GM19238 (cell line): ENCODE results near the gene ARL9.
"Not testable (repeated sequence)": the region's sequence is repeated elsewhere in the genome, so short reads cannot be mapped to it uniquely, and the experiment has no call there.

ENCODE experiments used
- DNase-seq: peaks from one replicate; pipeline ENCODE4 v3.0.0; 2011; ENCODE audit warnings: low spot score; ENCODE audit not compliant: insufficient read length

The ARL9 gene

DNA sequence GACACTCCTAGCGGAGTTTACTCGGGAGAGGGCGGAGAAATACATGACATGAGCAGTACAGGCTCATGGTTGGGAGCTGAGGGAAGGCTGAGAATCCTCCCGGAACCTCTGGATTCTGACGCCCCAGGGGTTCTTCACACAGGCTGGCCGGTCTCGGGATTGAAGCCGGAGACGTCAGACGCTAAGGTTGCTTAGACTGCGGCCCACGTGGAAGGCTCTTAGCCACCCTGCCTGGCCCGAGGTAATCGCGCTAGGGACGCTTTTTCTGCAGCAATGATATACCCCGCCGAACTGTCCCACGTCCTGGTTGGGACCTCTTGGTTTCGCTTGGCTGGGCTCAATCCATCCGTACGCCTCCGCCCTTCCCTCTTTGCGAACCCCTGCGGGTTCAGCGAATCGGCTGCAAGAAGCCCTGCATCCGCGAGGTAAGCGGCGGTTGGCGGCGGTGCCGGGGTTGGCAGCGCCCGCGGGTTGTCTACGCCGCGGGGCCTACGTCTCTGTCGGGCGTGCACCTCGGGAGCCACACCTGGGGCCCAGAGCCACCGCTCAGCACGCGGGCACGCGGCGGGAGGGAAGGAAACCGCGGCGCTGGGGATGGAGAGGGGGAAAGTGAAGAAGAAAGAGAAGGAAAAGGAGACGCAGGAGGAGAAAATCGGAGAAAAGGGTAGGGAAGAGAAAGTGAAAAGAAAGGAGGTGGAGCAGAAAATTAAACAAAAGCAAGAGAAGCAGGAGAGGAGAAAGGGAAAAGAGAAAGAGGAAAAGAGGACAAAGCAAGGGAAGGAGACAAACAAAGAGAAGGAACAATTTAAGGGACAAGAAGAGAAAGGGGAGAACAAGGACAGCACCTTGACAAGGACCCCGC lies at the start of gene ARL9:
ARL9 (plus strand) TSS at position 523 of the 862 bp plus-strand sequence; CDS start at position 595, 72 bp downstream.
- peak; percentile 11 for DNase-seq

GRCh38 chr4:56460085-56460484 lies 45.5 kb upstream of the ARL9 start:
- no peak for DNase-seq

- DNase-seq = no peak
These were observed 43.4 kb upstream of the ARL9 start for GRCh38 chr4:56462157-56462556.

DNA sequence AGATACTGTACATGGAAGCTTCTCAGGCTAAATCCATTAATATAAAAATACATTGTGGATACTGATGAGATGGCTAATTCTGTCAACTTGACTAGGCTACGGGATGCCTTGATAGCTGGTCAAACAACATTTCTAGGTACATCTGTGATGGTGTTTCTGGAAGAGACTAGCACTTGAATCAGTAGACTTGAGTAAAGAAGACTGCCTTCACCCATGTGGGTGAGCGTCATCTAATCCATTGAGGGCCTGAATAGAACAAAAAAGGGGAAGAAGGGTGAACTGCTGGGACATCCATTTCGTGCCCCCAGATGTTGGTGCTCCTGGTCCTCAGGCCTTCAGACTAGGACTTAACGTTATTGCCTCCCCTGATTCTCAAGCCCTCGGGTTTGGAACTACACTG lies 41.9 kb upstream of the ARL9 start:
- no peak for DNase-seq

DNA sequence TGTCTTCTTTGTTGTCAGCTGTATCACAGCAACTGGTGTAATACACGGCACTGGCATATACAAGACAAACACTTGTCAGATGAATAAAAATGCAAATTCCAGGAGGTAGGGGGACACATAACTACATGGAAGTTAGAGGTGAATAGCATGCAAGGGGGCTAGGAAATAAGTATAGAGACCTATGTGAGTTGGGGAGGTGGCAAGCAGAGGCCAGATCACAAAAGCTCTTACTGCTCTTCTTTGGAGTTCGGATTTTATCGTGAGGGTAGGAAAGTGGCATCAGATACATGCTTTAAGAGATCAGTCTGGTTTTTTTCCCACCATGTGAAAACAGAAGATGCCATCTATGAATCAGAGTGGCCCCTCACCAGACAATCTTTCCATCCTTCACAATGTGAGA lies 41.0 kb upstream of the ARL9 start:
- no peak for DNase-seq

- no peak for DNase-seq
These were observed 39.8 kb upstream of the ARL9 start for GRCh38 chr4:56465599-56466295.

GRCh38 chr4:56466296-56466761 lies 39.3 kb upstream of the ARL9 start:
- not testable (repeated sequence) for DNase-seq

- DNase-seq = no peak
These were observed 38.7 kb upstream of the ARL9 start for GRCh38 chr4:56466910-56467283.

DNA sequence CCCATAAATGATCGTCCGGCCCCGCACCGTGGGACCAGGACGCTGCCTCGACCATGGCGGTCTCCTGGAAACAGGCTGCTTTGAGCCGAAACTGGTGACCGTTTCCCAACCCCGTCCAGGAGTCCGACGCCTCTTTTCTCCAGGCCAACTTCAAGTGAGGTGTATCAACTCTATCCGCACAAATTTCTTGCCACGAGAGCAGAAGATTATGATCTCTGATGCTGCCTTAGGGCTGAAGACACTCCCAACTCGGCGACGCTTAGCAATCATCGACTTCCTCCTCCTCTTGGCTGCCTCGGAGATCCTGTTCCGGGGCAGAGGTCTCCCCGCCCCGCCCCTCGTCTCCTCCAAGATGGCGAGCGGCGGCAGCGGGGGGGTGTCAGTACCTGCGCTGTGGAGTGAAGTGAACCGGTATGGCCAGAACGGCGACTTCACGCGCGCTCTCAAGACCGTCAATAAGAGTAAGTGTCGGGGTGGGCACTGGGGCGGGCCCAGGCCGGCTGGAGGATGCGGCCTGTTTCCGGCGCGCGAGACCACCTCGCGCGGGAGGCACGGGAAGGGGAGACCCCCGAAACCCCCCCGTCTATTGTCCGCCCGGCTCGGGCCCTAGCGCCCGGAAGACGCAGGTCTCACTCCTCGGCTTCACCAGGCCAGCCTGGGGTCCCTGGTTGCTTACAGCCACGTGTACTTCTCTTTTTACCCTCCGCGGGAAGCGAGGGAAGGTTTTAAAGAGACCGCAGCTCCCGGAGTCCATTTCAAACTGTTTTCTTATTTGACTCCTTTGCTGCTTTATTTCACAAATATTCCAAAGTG lies 38.1 kb upstream of the ARL9 start, which contains the start of gene SRP72:
SRP72 (plus strand) TSS at position 334 of the 813 bp plus-strand sequence; CDS start at position 353, 19 bp downstream.
- DNase-seq = peak; percentile 75

- DNase-seq = peak; percentile 15
These were observed 37.5 kb upstream of the ARL9 start for GRCh38 chr4:56468097-56468422.

GRCh38 chr4:56469489-56470210 lies 35.9 kb upstream of the ARL9 start:
- DNase-seq = no peak

GRCh38 chr4:56475917-56476316 lies 29.7 kb upstream of the ARL9 start:
- DNase-seq = no peak

GRCh38 chr4:56477192-56477702 lies 28.3 kb upstream of the ARL9 start:
- no peak for DNase-seq

GRCh38 chr4:56480691-56481090 lies 24.9 kb upstream of the ARL9 start:
- DNase-seq = no peak

DNA sequence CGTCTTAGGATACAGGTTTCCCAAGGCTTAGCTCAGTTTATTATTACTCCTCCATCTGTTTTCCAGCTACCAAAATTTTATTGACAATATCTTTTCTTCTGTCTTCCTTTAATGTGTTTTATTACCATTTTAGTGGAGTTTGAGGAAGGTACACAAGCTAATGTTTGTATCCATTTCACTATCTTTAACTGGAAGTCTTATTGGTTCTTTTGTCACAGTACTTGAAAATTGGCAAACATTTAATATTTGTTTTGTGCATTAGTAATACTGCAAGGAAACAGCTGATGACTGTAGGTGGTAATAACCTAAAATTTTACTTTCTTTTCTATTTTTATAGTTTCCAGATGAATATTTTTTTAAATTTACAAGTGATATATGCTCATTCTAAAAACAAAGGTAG lies 9.3 kb upstream of the ARL9 start:
- no peak for DNase-seq

- DNase-seq = no peak
These were observed 5.5 kb downstream of the ARL9 start for GRCh38 chr4:56511098-56511497.

GRCh38 chr4:56512166-56512565 lies 6.6 kb downstream of the ARL9 start:
- no peak for DNase-seq

GRCh38 chr4:56513517-56513916 lies 7.9 kb downstream of the ARL9 start:
- no peak for DNase-seq

GRCh38 chr4:56530269-56531148 lies 24.9 kb downstream of the ARL9 start:
- peak; percentile 53 for DNase-seq
